ENCODE data around the gene PRKN. TPM values are rescaled to one million over a fixed set of nuclear protein-coding genes. Genes with fewer than 3 reads are reported as not detected.

PRKN gene
- total RNA-seq, 1 donor from 2014 or later: 0.34 TPM

GRCh38 chr6:161429921-161430490, 1297.6 kb downstream of the PRKN start:
- DNase-seq: peak; percentile 58

DNA sequence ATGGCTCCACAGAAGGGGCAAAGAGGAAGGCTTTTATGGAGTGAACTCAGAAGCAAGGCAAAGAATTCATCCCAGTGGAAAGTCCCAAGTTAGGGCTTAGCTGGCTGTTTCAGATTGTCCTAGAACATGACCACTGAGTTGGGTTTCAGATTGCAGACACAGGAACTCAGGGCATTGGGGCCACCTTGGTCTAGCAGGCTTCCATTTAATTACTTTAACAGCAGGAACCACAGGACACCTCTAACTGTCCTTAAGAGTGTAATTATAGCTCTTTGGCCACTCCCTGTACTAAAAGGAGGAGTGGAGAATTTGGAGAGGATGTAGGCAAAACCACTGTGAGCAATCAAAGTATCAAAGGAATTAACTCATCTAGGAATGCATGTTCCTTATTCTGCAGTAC, 1303.1 kb downstream of the PRKN start:
- no peak for DNase-seq

DNA sequence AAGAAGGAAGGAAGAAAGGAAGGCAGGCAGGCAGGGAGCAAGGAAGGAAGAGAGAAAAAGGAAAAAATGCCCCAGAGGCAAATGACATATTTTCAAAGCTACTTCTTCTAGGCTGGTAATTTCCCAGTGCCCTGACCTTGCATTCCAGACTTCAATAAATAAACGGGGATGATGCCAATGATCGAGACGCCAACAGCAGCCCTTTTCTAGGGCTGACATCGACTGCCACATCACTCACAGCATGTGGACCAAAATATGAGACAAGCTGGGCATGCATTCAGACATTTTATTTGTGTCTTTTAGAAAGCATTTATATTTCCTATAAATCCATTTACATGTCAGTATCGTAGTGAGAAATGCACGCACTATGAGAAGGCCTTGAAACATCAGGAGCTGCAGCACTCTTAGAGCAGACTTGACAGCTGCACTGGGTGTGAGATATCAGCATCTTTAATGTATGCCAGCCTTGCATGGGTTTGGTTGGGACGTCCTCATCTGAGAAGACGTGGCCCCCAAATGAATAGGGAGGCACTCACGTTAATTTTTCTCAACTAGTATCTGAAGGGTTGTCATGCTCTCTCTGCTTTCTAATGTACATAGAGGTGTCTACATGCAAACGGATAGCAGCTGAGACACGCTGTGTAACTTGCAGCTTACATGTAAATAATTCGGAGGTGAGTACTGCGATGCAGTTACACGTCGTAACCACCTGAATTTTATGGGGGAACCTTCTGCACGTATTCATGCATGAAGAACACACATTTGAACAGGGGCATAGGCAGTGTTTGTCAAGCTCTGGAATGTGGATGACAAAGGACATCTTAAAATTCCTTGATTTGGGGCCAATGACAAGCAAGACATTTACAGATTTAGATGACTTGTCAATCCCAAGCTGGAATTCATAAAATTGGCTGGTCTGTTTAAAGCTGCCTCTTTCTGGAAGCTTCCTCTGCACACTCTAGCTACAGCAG, 1304.6 kb downstream of the PRKN start:
- DNase-seq: no peak

DNA sequence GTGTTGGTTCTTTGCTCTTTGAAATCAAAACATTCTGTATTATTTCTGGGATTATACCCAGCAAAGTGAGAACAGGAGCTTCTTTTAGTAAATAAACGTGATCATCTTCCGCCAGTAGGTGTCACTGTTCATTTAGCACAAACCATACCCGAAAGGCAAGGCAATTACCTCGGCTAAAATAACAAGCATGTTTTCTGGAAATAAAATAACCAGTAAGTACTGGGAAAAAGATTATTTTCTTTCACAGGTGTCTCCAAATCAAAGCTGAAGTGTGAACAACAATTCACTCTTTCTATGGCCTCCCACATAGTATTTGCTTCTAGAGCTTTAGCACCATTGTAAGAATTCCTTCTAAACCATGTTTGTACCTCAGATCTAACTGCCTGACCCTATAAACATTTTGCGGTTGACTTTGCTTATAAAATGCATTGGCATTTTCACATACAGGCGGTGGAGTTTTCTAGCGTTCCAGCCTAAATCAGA, 1309.1 kb downstream of the PRKN start:
- DNase-seq: peak; percentile 90

- peak; percentile 29 for DNase-seq
Observed at GRCh38 chr6:161417717-161418462, 1309.7 kb downstream of the PRKN start.

- DNase-seq: no peak
Observed at GRCh38 chr6:161415302-161415855, 1312.2 kb downstream of the PRKN start.

- DNase-seq: no peak
Observed at GRCh38 chr6:161414707-161415106, 1312.9 kb downstream of the PRKN start.

DNA sequence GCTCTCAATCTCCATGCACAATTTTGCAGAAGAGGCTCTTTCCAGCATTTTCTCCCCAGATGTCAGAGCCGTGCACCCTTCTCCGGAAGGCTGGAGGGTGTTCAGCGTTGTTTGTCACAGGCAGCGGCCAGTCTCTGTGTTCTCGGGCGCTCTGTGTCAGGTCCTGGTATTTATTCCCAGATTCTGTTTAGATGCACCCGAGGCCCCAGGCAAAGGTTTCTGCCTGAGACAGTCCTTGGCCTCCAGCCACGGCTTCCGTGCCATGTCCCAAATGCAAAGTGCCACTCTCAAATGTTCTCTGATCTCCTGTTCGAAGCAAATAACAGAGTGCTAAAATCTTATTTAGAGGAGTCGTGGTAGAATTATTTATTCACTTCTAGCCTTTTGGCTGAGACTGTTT, 1313.4 kb downstream of the PRKN start:
- no peak for DNase-seq

DNA sequence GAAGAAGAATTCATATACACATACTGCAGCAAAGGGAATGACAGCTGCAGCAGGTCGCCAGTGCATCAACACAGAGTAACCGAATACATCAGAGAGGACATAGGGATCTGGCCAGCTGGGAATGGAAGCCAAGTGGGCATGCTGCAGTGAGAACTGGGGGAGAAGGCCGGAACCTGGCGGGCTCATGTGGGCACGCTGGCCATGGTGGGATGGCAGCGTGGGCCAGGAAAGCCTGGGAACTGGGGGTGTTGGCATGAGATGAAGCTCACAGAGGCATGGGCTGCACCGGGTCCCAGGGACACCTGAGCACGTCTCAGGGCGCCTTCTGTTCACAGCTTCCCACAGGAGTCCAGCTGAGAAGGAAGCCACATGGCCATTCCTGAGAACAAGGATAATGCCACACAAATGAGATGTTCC, 1314.2 kb downstream of the PRKN start:
- DNase-seq: no peak

DNA sequence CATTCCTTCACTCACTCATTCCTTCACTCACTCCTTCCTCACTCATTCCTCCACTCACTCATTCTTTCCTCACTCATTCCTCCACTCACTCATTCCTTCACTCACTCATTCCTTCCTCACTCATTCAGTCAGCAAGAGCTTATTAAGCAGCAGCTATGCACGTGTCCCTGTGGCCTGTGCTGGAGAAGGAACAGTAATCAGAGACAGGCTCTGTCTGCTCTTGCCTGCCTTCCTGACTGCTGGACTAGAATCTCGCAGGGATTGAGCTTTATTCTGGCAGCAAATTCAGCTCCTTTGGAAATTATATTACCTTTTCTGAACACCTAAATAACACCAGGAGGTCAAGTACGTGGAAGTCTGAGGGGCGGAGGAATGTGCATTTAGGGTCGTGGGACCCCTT, 1314.8 kb downstream of the PRKN start:
- no peak for DNase-seq

GRCh38 chr6:161411265-161411944, 1316.2 kb downstream of the PRKN start:
- no peak for DNase-seq

DNA sequence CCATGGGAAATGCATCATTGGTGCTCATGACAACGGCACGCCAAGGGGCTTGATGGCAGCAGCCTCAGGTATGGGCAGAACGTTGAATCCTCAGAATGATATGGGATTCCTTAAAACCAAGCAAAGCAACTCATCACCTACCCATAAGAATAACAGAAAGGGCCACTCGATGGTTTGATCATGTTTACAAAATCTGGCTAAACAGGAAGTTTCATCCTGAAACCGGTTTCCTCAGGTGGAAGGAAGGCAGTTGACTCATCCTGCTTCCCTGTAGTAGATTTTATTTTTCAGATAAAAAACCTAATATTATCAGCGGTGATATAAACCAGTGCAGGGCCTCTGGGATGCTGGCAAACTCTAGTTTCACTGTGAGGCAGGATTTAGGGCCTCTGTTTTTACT, 1316.8 kb downstream of the PRKN start:
- no peak for DNase-seq

DNA sequence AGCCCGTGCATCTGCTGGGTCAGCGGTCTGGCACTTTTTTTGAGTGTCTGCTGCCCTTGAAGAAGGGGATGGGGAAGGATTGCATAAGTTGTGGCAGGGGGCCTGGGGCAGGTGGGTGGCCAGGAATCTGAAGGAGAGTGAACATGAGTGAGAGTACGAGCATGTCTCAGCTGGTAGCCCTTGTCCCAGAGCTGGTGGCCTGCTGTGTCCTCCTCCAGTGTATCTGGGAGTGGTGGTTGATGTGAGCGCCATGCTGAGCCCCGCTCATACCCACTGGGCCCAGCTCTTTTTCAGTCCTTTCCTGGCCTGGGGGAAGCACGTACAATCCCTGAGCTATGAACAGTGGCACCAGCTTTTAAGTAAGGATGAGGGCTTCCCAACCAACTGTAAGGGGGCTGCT, 1317.5 kb downstream of the PRKN start:
- DNase-seq: no peak

DNA sequence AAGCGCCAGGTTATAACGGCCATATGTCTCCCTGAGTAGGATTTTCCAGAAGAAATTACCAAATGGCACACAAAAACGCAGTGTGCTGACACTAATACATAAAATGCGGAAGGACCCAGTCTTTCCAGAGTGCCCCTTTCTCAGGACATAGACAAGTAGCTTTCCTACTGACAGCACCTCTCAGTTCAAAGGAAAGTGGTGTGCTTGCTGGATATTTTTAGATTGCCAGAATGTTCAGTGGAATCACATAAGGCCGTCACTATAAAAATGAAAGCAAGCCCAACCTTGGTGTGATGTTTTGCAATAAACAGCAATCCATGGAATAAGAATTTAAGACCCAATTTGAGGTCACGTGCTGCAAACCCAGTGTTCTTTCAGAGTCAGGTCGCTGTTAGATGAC, 1318.2 kb downstream of the PRKN start:
- no peak for DNase-seq

DNA sequence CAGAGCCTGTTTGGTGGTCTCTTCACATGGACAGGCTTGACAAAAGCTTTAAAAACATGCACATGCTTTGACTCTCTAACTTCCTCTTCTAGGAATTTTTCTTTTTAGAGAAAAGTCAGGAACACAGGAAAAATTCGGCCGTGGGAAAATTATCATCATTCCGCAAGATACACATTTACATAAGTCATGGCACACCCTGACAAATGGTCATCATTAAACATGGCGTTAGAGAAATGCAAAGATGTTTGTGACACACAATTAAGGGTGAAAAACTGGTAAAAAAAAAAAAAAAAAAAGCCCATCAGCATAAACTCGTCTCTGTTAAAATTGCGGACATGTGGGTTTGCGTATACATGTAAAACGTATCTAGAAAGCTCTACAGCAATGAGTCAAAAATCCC, 1319.5 kb downstream of the PRKN start:
- no peak for DNase-seq

DNA sequence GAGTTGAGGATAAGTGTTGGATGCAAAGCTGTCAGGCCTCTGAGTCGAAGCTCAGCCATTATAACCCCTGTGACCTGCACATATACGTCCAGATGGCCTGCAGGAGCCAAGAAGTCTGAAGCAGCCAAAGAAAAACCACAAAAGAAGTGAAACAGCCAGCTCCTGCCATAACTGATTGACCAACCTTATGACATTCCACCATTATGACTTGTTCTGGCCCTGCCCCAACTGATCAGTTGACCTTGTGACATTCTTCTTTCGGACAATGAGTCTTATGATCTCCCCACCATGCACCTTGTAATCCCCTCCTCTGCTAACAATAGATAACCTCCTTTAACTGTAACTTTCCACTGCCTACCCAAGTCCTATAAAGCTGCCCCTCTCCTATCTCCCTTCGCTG, 1320.0 kb downstream of the PRKN start:
- no peak for DNase-seq

DNA sequence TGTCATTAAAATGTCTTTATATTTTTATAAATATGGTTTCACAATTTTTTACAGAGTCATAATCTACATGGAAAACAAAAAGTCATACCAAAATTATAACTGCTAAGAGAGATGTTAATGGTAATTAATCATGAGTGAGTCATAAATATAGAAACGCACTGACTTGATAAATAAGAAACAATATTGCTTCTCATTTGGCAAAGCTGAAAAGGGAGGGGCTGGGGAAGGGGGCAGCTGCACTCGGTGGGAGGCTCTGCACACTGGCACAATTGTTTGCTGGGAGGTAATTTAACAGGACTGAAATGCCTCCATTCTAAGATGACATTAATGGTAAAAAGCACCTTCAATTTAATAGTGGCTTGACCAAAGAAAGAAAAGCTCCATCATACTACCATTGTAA, 1320.5 kb downstream of the PRKN start:
- no peak for DNase-seq

DNA sequence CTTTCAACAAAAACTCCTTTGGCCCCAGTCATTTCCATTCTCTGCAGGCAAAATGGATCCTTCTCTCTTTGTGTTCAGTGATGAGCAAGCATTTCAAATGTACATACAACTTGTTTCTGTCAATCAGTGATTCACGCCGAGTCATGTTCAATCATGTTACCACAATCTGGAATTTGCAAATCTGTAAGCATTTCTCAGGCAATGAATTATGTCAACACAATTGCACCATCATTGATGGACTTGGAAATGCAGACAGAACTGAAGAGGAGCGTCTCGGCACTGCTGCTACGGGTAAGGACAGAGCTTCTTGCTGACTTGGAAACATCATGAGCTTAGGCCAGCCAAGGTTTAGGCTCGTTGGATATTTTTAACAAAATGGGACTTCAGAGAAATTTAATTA, 1320.9 kb downstream of the PRKN start:
- DNase-seq: no peak

- no peak for DNase-seq
Observed at GRCh38 chr6:161405418-161405817, 1322.1 kb downstream of the PRKN start.

DNA sequence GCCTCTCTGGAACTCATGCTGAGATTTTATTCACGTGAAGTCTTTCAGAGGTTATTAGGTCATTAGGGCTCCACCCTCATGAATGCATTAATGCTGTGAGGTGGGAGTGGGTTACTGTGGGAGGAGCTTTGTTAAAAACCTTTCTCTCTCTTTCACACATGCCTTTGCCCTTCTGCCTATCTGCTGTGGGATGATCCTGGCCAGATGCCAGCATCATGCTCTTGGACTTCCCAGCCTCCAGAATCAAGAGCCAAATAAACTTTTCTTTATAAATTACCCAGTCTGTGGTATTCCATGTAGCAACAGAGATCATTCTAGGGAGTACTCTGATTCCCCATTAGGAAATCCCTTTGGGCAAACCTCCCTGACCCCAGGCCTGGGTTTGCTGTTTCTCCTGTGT, 1323.8 kb downstream of the PRKN start:
- DNase-seq: no peak

DNA sequence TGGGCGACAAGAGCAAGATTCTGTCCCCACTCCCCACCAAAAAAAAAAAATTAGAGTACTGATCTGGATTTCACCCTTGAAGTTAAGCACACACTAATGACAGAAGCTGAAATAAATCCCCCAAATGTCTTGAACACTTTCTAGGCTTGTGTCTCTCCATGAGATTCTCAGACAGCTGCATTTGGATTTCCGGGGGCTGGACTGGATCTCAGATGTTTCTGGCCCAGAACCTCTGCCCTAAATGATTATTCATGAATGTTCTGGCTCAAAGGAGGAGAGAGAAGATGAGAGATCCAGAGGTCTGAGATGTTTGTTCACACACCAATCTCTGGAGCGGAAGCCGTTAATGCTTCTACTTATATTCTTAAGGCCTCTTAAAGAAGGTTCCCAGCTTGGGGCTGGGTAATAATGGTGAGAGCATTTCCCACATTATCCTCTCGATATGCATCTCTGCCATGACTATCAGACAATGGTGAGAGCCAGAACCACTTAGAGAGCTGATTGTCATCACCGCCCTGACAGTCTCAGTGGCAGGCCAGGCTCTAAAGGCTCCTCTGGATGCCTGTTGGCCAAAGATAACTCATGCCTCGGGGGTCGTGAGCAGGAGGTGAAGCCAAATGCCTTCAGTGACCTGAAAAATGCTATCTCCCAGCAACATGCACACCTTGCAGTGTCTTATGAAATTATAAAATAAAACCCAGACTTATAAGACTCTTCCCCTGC, 1325.8 kb downstream of the PRKN start:
- DNase-seq: no peak

- DNase-seq: no peak
Observed at GRCh38 chr6:161400671-161401070, 1326.9 kb downstream of the PRKN start.
